ENCODE results near the gene TALDO1.

The TALDO1 gene

DNA sequence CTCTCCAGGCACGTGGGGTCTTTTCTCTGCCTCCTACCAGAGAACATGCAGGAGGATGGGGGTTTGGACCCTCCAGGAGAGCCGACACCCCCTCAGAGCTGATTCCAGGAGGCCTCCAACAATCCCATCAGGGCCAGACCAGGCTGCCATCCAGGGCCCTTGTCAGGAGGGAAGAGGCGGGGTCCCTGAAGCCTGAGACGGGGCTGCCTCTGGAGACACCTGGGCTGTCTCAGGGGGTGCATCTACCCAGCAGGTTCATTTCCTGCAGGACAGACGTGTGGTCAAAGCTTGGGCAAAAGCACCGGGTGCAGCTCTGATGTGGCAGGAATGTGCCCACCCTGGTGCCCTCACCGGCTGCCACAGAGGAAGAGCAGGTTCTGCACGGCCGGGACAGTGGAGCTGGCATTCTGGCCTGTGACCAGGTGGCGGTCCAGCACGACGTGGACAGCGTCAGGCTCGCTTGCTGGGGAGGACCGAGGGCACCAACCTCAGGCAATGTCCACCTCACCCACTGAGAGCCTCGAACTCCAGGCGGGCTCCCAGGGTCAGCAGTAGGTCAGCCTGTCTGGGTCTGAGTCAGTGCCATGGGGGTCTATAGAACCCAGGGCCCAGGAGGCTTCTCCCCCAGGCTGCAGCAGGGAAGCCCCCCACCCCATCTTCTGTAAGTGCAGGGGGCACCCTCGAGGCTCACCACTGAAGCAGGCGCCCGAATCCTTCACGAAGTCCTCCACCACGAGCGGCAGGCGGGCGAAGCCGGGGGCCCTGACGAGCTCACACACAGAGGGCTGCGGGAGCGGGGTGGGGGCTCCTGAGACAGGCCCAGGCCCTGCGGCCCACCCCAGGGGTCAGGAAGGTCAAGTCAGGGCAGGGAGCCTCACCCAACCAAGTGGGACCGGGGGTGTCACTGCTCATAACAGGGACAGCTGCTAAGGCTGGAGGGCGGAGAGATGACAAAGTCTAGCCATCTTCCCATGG, 23.7 kb downstream of the TALDO1 start:
- no peak for DNase-seq

DNA sequence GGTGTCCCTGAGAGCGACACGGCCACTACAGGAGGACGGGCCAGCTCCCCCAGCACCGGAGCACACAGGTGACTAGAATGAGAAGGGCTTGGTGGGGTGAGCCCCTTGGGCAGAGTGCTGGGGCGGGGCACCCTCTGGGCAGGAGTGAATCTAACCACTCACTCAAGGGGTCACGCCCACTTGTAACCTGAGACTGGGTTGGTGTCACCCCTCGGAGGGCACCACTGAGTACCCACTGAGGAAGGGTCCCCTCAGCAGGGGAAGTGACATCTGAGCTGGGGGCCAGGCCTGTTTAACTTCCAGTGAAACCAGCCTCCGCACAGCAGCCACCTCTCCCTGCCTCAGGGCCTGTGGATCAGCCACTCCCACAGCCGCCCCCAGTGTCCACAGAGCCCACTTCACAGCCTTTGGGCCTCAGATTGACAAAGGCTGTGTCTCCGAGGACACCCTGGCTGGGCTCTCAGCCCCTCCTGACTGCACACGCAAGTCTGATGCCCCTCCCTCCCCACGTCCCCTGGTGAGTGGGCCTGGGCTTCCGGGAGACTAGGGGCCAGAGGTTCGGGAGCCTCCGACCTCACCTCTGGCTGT, 24.4 kb downstream of the TALDO1 start:
- no peak for DNase-seq

DNA sequence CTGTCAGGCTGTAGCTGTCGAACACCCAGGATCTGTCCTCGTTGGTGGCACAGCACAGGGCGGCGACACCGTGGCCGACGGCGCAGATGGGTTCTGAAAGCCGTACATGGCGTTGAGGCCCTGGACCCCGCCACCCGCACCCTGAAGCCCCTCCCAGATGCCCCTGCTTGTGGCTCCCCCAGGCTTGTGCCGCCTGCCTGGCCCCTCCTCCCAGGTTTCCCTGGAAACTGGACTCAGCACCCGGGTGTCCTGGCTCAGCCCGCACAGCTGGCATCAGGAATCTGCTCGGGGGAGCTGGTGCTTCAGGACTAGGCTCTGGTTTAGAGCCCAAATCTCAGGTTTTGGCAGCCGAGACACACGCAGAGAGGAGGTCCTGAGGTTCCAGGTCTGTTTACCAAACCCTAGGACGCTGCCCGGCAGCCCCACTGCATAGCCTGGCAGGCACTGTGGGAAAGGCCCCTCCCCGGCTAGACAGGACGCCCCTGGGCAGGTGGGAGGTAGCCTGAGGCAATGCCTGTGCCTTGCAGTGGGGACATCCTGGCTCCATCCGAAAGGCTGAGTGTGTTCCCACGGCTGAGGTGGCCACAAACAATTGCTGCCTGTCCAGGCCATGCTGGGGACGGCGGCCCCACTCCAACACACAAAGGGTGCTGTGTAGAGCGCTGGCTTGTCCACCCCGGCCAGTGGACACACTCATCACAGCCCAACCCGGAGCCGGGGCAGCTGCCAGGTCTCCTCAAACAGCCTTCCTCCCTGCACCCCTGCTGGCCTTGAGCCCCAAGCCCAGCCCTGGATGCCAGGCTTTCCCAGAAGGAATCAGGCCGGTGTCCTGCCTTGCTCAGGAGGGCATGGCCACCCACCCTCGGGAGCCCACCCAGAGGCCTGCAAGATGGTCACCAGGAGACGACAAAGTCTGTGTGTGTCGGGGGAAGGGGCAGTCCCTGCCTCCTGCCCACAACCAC, 25.4 kb downstream of the TALDO1 start:
- DNase-seq = no peak

DNA sequence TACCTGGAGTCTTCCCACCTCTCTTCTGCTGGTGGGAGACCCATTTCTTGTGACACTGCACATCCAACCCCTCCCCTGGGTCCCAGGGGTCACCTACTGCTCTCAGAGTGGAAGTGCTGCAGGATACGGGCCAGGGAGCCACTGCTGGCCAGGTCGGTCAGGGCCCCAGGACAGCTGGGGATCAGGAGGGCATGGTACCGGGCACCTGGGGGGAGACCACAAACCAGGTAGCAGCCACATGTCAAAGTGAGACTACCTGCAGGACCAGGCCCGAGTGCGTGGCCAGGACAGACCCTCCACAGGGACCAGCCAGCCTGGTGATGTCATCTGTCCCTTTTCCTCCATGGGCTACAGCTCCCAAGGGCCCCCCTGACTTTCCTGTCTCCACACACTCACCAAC, 26.2 kb downstream of the TALDO1 start:
- DNase-seq = no peak

DNA sequence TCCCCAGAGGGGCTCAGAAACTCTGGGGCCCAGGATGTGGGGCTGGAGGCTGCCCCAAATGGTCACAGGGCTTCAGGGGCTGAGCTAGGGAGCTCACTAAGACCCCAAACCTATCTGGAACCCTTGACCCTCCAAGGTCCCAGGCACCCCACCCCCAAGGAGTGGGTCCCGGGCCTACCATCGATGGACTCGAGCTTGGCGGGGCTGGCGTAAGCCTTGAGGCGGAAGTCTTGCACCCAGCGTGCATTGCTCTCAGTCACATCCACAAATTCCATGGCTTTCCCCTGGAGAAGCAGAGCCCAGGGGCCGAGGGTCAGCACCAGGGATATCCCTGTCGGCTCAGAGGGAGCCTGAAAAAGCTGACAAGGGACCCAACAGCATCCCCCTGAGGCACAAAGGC, 26.6 kb downstream of the TALDO1 start:
- no peak for DNase-seq

DNA sequence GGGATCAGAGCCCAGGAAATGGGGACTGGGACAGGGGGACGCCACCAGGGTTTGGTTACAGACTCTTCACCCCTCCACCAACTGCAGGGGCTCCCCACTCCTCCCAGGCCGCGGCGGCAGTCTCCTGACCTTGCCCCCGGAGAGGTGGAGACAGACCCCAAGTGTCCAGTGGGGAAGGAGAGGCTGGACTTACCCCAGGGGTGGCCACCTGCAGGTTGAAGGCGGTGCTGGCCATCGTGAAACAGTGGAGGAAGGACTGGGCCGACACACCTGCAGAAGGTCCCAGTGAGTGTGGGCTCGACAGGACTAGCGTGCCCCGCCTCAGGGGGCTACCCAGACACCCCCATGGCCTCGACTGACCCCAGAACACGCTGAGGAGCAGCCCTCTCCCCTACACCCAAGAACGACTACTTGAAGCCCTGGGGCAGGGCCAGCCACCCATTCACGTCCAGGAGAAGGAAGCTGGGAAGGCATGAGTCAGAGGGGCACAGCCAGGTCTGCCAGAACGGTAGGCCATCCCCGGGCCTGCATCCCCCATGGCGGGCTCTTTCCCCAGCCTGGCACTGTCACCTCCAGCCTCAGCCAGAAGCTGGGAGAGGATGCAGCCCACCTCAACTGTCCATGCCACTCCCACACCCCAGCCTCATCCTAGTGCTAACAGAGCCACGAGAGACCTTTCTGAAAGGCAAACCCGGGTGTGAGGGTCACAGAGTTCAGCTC, 27.8 kb downstream of the TALDO1 start:
- no peak for DNase-seq

DNA sequence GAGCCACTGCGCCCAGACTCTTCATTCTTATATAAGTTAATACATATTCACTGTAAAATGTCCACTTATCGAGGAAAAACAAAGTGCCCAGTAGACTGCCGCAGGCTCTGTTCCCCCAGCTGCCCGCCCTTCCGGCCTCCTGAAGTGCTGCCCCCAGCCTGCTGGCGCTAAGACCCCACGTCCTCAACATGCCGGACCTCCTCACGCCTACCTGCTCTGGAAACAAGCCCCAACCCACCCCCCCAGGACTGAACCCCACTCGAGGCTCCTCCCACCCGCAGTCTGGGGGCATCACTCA, 28.9 kb downstream of the TALDO1 start:
- DNase-seq = no peak

DNA sequence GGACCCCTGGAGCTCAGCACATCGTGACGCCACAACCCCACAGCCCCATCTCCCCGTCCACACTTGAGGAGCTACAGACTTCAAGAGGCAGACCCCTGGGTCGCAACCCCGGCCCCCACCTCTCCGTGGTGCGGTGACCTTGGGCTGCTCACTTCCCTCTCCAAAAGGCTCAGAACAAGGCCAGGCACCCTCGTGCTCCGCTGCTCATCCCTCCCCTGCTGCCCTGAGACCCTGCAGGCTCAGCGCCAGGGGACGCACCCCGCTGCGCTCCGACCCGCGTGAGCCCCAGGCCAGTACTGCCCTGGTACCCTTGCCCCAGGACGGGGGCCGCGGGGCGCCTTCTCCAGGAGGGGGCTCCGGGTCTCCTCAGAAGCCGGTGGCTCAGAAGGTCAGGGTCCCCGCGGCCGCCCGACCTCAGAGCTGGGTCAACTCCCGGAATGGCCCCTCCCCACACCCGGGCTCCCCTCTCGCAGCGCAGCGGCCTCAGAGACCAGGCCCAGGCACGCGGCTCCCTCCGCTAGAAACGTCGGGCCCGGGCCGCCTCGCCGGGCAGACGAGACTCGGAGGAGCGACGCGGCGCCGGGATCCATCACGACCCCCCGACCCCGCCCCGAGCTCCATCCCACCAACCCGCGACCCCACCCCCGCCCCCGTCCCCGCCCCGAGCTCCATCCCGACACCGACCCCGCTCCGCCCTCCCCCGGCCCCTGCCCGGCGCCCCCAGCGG, 29.5 kb downstream of the TALDO1 start:
- no peak for DNase-seq

DNA sequence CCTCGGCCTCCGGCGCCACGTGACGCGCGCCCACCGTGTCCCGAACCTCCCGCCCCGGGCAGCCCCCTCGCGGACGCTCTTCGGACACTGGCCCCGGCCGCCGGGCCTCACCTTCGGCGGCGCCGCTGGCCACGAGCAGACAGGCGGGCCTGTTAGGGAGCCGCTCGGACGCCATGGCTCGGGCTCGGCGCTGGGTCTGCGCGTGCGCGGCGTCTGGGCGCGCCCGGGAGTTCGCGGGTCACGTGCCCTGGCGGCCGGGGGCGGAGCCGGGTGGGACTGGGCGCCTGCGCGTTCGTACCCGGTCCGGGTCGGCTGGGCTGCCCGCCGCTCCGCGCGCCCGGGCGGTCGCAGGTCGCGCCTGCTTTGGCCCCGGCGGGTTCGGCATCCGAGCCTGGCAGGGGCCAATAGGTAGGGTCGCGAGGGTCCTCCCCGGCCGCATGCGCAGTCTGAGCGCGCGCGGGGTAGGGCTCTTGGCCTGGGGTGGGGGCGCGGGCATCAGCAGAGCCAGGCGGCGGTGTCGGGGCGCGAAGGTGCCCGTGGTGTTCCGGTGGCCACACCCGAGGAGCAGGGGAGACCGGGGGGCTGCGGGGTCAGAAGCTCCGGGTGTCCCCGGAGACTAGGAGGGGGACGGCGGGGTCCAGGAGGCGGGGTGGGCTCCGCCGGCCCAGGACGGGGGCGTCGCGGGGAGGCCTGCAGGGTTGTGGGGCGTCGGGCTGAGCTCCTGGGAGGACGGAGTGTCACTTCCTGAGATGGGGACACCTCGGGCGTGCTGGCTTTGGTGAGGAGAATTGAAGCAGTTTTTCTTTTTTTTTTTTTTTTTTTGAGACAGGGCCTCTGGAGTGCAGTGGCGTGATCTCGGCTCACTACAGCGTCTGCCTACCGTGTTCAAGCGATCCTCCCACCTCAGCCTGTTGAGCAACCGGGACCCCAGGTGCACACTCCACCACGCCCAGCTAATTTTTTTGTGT, 30.3 kb downstream of the TALDO1 start, which contains the start of gene GATD1:
Gene GATD1 (minus strand): TSS at position 200 of the 968 bp plus-strand sequence. CDS start 25 bp downstream, at position 175.
- DNase-seq = peak; percentile 70 to 90

DNA sequence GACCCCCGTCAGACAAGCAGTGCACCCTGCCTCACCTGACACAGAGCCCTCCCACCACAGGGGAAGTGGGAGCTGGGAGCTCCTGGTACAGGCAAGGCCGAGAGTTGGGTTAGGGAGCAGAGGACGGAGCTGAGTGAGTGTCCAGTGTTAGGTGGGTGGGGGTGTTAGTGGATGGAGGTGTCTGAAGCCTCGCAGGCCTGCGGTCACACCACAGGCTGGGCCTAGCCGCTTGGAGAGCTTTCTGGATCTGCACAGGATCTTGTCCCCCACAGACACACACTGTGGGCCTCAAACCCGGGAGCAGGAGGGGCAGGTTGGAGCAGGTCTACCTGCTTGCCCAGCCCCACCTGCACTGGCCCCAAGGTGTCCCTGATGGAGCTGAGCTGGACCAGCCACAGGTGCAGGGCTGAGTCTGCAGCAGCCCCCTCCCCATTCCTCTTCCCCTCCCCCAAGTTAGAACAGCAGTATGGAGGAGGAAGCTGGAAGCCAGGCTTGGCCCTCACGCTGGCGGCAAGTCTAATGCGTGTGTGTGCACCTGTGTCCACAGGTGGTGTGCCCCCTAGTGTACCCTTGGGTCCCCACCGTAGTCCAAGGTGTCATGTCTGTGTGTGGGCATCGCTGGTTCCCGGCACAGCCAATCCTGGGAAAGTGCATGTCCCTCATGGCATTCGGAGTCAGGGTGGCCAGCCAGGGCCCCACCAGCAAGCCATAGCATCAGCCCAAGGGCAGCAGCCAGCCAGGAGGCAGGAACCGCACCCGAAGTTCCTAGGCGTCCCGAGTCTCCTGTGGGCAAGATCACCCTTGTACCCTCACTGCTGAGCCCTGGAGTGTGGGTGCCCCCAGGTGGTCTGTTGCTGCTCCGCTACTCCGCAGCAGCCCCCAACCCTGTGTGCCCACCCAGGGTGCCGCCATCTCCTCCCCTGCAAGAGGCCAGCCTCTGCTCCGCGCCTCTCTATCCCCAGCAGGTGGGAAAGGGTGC, 32.0 kb downstream of the TALDO1 start:
- DNase-seq = no peak

DNA sequence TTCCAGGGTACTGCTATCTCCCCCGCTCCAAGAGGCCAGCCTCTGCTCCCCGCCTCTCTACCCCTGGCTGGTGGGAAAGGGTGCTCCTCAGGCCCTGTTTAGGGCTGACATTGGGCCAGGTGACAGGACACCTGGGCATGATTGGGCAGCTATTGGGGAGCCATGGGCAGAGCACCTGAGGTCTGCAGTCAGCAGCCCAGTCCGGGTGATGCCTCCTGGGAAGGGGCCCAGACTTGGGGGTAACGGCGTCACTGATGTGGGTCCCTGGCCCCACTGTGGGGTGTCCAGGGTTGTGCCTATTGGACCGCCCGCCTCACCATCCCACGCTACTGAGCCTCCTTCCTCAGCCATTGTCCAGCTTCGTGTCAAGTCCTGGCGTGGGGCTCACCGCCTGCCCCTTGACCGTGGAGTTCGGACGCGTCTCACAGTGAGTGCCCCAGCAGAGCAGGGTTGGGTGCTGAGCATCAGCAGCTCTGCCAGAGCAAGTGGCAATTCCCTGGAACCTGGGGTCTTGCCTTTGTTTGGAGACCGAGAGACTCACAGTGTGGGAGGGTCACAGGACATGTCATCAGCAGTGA, 32.8 kb downstream of the TALDO1 start:
- no peak for DNase-seq

DNA sequence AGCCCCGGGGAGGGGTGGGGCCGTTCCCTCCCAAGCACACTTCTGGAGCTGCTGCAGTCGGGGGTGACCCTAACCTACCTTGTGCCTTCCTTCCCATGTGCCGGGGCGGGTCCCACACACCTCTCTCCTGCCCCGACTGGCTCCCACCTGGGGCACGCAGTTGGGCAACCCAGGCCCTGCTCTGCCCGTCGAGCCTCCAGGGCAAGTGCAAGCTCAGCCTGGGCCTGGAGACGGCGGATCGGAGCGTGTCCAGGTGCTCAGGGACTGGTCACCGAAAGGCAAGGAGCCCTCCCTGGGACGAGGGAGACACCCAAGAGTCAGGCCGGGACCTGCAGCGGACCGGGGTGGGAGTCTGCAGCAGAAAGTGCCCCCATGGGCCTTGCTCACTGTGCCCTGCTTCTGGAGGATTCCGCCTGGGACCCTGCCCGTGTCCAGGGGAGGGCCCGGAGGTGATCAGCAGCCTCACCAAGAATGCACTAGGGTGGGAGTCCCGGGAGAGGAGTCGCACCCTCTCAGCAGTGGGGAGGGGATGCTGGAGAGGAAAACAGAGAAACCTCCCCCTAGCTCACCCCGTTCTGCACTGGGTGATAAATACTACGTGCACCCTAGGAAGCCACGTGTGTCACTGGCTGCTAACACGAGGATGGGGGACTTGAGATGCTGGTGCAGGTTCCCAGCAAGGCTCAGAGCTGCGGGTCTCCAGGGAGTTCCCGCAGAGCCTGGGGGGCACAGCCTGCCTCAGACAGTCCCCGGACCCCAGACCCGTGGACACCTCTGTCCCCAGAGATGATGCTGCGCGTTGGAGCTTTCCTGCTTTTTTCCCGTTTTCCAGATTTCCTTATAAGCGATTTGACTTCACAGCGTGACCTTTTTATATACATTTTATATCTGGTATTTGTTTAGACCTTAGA, 35.3 kb downstream of the TALDO1 start:
- no peak for DNase-seq

DNA sequence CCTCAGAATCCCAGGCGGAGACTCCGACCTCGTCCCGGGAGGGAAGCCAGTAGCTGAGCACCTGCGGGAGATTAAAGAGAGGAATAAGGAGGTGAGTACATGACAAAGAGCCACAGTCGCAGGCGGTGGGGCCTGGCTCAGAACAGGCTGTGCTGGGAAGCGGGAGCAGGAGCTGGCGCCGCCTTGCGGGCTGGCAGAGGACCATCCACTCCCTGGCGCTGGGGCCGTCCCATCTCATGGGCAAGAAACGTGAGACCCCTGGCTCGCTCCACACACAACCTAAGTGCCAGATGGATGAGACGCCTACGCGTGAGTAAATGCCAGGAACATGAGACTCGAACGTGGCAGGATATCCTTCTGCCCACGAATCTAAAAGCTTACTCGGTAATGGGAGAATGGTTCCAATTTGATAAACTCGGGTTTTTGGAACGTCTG, 36.3 kb downstream of the TALDO1 start:
- peak; percentile 31 to 81 for DNase-seq

DNA sequence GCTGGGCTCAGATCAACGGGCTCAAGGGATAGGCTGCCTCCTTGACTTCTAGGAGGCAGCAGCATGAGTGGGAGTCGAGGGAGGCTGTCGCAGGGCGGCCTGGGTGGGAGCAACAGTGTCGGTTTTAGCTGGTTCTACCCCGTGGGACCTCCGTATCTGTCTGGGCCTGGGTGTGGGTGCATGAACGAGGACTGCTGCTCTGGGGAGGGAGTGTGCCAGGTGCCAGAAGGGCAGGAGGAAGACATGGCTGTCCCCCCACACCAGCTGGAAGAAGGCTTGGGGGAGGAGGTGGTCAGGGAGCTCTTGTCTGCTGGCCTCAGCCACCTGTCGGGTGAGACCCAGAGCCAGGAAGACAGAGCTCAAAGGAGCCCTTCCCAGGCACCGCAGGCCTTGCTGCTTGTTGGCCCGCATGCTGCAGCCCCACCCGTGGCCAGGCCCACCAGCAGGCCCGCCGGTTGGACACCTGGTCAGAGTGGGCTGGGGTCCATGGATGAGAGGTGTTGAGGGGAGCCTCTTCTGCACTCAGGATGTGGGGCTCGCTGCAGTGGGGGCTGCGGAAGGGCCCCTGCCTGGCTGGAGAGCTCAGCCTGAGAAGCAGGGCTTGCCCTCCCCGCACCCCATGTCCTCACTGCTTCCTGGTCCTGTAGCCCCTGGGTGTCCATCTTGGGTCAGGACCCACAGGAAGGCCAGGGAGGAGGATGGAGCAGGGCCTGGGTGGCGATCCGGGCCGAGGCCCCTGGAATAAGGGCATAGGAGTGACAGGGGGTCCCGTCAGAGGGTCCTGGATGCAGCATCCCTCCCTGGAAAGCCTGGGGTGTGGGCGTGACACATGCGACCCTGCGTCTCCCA, 39.2 kb downstream of the TALDO1 start:
- no peak for DNase-seq

DNA sequence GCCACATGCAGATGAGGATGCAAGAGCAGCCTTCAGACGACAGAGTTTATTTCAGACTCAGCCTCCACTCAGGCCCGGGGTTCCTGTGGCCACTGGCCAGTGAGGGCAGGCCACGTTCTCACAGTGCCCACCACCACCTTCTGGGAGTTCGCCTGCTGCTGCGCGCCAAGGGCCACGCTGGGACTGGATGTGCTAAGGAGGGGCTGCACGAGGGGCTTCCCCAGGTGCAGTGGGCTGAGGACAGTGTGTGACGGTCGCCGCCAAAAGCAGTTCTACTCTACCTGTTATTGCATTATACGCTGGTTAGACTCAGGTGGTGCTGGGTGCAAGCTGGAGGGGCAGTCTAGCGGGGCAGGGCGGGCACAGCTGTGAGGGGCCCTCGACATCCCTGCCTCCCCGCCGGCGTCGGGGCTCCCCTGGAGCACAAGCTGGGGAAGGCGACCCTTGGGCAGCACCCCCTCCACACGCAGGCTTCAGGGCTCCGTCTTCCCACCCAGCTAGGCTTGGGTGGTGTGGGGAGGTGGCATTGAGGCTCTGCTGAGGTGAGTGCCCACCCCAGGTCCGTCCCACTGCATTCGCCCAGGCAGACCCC, 39.9 kb downstream of the TALDO1 start:
- no peak for DNase-seq

DNA sequence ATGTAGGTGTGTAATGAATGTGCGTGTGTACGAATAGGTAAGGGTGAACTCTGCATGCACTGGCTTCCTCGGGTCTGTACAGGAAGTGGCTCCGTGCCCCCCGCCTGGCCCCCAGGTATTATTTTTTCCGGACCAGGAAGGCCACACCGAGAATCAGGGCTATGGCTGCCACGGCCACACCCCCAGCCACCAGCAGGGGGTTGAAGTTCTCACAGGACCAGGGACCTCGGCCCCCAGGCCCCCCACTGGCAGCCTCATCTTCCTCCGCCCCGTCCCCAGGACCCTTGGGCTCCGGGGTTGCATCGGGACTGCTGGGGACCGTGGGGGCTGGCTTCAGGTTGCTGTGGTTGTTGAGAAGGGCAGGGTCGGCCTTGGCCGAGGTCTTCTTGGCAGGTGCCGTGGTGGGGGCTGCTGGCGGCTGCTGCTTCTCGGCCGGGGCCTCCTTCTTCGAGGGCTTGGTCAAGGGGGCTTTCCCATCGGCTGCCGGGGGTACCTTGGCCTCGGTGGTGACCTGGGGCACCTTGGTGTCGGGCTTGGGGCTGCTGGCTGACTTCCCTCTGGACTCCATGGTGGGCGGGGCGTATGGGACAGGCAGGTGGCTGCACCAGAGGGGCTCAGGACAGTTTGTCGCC, 40.9 kb downstream of the TALDO1 start:
- no peak for DNase-seq

Measured in NCI-H187 (cell line).